Measurements from ENCODE around the gene NEU2.

NEU2 gene

DNA sequence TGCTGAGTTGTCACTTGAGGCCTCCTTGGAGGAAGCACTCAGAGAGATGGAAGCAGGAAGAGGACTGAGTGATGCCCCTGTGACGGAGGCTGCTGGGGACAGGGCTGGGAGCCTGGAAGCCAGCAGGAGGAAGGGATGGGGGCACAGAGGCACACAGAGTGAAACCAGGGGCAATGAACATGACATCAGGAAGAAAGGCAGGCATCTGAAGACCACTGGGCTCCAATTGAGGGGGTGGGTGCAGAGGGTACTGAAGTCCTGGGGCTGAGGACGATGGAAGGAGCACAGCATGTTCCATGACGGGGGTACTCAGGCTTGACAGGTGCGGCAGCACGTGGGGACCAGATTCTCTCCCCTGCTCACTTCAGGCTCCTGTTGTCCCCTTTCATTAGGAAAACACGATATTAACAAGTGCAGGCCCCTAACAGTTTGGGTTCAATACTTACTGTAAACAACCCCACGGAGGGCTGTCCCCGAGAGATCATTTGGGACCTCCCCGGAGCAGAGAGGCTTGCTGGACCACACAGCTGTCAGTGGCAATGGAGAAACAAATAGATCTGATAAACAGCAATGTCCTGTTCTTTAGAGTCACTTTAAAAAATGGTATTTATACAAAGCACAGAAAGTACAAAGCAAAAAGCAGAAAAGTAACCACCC is 36.4 kb downstream of the NEU2 start:
- no peak for DNase-seq (ENCODE audit: low read depth in 1 of 2, low spot score in 1 of 2)
- in situ Hi-C loops (cut with HindIII; ENCODE audit: low pct_unique_long_range_greater_than_20kb, low sequenced_read_pairs): no loop called here
- TF ChIP-seq JUND (IDR thresholded peaks at IDR 0.05; ENCODE audit: low read depth): no peak

DNA sequence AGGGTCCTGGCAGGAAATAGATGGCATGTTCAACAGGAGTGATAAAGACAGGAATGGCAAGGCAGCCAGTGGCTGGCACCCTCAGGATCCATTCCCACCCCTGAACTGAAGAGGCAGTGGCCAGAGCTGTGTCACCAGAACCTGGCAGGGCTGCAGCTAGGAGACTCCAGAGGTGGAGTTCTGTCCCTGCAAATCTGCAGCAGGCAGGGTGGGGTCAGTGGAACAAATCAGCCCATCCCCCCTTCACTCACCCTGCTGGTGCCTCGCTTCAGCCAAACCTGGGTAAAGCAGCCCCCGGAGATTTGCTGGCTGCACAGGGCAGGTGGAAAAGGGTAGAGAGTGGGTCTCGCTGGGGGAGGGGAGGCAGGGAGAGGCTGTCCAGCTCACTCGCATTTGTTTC is 40.4 kb downstream of the NEU2 start:
- TF ChIP-seq JUND (IDR thresholded peaks at IDR 0.05; ENCODE audit: low read depth): no peak
- no peak for DNase-seq (ENCODE audit: low read depth in 1 of 2, low spot score in 1 of 2)
- in situ Hi-C loops (cut with HindIII; ENCODE audit: low pct_unique_long_range_greater_than_20kb, low sequenced_read_pairs): no loop called here

GRCh38 chr2:233074106-233074505 is 41.6 kb downstream of the NEU2 start:
- no peak for TF ChIP-seq JUND (IDR thresholded peaks at IDR 0.05; ENCODE audit: low read depth)
- in situ Hi-C loops (cut with HindIII; ENCODE audit: low pct_unique_long_range_greater_than_20kb, low sequenced_read_pairs): no loop called here
- no peak for DNase-seq (ENCODE audit: low read depth in 1 of 2, low spot score in 1 of 2)

GRCh38 chr2:233075141-233075965 is 42.9 kb downstream of the NEU2 start:
- TF ChIP-seq JUND (IDR thresholded peaks at IDR 0.05; ENCODE audit: low read depth): no peak
- in situ Hi-C loops (cut with HindIII; ENCODE audit: low pct_unique_long_range_greater_than_20kb, low sequenced_read_pairs): no loop called here
- no peak for DNase-seq (ENCODE audit: low read depth in 1 of 2, low spot score in 1 of 2)

- in situ Hi-C loops (cut with HindIII; ENCODE audit: low pct_unique_long_range_greater_than_20kb, low sequenced_read_pairs): no loop called here
- TF ChIP-seq JUND (IDR thresholded peaks at IDR 0.05; ENCODE audit: low read depth): no peak
- peak in 1 of 2 experiments; percentile 24 for DNase-seq (ENCODE audit: low read depth in 1 of 2, low spot score in 1 of 2)
Measured at GRCh38 chr2:233075966-233076339, 43.5 kb downstream of the NEU2 start.

DNA sequence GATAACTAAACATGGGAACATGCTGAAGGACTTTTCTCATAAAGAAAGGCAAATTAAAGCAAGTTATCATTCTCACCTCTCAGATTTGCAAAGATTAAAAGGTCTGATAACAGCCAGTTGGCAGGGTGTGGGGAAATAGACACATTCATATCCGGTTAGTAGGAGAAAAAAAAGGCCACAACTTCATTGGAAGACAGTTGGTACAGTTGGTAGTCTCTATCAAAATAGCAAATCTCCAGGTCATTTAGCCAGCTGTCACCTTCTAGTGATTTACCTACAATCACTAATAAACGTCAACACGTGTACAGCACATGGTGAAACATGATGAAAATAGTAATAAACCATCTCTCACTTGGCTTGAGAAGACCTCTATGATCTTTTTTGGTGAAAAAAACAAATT is 44.3 kb downstream of the NEU2 start:
- in situ Hi-C loops (cut with HindIII; ENCODE audit: low pct_unique_long_range_greater_than_20kb, low sequenced_read_pairs): no loop called here
- DNase-seq (ENCODE audit: low read depth in 1 of 2, low spot score in 1 of 2): no peak
- TF ChIP-seq JUND (IDR thresholded peaks at IDR 0.05; ENCODE audit: low read depth): no peak

DNA sequence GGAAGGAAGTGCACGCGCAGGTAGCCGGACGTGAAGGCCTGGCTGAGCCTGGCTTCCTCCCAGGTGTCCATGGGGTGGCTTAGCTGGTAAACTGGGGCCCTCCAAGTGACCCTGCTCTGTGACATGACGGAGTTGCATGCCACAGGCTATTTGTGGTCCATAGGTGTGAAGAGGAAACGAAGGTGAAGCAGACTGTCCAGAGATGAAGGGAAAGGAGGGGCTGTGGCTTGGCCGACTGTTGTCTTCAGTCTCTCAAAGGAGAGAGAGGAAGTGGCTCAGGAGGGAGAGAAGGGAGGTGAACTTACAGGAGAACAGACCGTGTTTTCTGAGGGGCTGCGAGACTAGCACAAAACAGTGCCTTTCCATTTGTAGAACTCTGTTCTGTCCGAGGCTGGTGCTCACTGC is 47.0 kb downstream of the NEU2 start:
- no peak for TF ChIP-seq JUND (IDR thresholded peaks at IDR 0.05; ENCODE audit: low read depth)
- DNase-seq (ENCODE audit: low read depth in 1 of 2, low spot score in 1 of 2): no peak
- in situ Hi-C loops (cut with HindIII; ENCODE audit: low pct_unique_long_range_greater_than_20kb, low sequenced_read_pairs): no loop called here

DNA sequence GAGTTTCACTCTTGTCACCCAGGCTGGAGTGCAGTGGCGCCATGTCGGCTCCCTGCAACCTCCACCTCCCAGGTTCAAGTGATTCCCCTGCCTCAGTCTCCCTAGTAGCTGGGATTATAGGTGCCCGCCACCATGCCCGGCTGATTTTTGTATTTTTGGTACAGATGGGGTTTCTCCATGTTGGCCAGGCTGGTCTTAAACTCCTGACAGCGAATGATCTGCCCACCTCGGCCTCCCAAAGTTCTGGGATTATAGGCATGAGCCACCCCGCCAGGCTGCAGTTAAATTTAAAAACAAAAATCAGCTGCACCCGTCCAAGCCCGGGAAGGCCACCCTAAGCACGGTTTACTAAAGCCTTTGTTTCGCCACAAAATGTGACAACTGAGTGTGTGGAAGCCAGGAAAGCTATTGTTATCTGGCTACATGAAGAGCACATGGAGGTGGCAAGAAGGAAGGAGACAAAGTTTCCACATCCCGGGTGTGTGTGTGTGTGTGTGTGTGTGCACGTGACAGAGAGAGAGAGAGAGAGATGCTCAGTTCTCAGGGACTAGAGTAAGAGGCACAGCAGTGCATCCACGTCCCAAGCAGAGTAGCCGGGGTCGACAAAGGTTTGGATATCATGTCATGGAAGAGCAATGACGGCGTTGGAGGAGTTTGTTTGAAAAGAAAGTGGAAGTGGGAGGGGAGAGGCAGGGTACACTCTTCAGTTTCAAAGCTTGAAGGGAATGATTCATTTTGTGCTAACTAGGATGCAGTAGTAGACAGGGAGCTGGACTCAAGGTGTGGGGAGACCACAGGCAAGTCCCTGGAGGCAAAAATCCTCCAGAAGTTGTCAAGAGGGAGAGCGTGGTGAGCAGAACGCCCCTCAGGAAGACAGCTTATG is 47.7 kb downstream of the NEU2 start:
- DNase-seq (ENCODE audit: low read depth in 1 of 2, low spot score in 1 of 2): no peak
- no peak for TF ChIP-seq JUND (IDR thresholded peaks at IDR 0.05; ENCODE audit: low read depth)
- in situ Hi-C loops (cut with HindIII; ENCODE audit: low pct_unique_long_range_greater_than_20kb, low sequenced_read_pairs): no loop called here

GRCh38 chr2:233080836-233081229 is 48.4 kb downstream of the NEU2 start:
- in situ Hi-C loops (cut with HindIII; ENCODE audit: low pct_unique_long_range_greater_than_20kb, low sequenced_read_pairs): no loop called here
- no peak for TF ChIP-seq JUND (IDR thresholded peaks at IDR 0.05; ENCODE audit: low read depth)
- no peak for DNase-seq (ENCODE audit: low read depth in 1 of 2, low spot score in 1 of 2)

GRCh38 chr2:233081232-233081730 is 48.8 kb downstream of the NEU2 start:
- DNase-seq (ENCODE audit: low read depth in 1 of 2, low spot score in 1 of 2): no peak
- no peak for TF ChIP-seq JUND (IDR thresholded peaks at IDR 0.05; ENCODE audit: low read depth)
- in situ Hi-C loops (cut with HindIII; ENCODE audit: low pct_unique_long_range_greater_than_20kb, low sequenced_read_pairs): no loop called here

DNA sequence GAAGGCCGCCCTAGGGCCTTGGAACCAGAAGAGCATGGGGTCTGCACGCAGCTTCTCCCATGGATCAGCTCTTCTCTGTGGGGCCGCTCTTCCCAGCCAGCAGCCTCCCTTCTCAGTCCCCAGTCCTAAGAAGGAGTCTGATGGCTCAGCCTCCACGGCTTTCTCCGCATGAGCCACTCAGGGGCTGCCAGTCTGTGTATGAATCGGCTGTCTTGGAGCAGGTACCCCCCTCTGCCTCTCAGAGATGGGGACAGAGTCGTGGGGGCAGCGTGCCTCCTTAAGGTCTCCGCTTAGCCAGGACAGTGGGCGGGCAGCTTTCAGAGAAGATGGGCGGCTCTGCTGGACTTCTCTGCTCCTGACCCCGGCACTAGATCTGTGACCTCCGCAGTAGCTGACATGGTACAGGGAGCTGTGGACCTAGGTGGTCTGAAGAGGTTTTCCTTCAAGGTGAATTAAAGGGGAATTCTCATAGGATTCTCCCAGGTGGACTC is 49.3 kb downstream of the NEU2 start:
- in situ Hi-C loops (cut with HindIII; ENCODE audit: low pct_unique_long_range_greater_than_20kb, low sequenced_read_pairs): no loop called here
- no peak for TF ChIP-seq JUND (IDR thresholded peaks at IDR 0.05; ENCODE audit: low read depth)
- no peak for DNase-seq (ENCODE audit: low read depth in 1 of 2, low spot score in 1 of 2)

DNA sequence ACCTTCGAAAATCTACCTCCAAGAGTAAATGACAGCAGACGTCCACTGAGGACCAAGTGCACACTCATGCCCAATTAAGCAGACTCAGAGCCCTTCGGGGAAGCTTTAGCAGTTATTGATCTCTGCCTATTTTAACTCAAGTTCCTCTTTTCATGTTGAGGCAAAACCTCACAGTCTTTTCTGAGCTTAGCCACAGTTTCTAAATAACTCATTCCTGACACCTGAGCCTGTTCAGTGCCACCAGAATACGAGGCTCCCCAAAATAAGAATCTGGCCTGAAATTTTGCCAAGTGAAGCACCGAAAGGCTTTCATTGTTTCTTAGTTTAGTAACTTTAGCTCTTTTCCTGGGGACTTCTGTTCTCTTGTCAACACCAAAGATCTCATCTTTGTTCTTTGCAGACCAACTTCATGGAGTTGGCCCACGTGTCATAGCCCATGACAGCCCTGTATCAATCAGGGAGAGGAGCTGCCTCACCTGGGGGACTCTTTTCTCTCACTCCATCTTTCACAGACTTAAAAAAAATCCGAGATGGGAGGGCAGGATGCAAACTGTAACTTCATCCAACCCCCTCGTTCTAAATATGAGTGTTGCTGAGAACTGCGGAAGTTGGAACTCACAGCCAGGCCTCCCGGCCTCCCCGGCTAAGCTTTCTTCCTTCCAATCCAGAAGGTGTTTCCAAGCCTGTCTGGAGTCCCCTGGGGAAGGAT is 49.9 kb downstream of the NEU2 start:
- no peak for TF ChIP-seq JUND (IDR thresholded peaks at IDR 0.05; ENCODE audit: low read depth)
- DNase-seq (ENCODE audit: low read depth in 1 of 2, low spot score in 1 of 2): no peak
- in situ Hi-C loops (cut with HindIII; ENCODE audit: low pct_unique_long_range_greater_than_20kb, low sequenced_read_pairs): no loop called here
